Suppressor macrophage (primary cell): Measurements from ENCODE around the gene ICAM2.

Experiments
- DNase-seq, 4 experiments: peaks; one replicate each; pipeline ENCODE4 v3.0.0-alpha.2; 2020 to 2022

ICAM2 gene

DNA sequence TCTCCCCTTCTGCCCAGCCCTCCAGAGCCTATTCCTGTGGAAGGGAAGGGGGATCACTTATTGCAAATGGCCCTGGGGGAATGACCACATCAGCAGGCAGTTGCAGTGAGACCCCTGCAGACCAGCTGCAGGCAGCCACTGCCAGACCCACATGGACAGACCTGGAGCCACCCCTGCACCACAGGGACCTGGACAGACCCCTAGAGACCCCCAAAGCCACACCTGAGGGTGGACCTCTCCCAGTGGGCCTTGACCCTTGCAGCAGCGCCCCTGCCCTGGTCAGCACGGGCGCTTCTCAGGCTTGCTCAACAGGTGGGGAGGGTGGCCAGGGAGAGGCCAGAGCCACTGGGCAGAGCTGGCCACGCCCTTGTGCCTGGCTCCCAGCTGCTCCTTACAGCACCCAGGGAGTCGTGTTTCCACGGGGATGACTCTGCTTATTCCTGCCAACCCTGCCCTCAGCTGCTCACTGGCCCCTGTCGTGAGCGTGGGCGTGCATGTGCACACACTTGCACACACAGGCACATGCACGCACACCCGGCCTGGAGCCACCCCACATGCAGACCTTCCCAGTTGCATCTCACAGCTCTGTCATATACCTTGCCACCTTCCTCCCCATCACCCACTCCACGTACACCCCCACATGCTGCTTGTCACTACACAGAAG lies 46.4 kb downstream of the ICAM2 start:
- no peak for DNase-seq

DNA sequence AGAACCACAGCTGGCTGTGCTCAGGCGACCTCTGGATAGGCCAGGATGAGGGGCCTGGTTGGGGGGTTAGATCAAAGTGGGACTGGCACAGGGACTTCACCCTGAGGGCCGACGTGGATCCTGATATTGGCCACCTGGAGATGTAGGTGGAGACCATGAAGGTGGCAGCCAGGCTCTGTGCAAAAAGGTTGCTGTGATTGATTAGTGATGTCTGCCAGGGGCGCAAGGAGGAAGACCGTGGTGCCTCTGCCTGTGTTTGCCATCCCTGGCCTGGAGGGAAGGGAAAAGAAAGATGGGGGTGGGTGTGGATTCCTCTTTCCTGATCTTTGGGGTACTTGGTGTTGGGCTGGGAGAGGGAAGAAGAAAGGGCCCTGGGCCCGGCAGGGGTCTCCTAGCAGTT lies 47.2 kb downstream of the ICAM2 start:
- DNase-seq = no peak

DNA sequence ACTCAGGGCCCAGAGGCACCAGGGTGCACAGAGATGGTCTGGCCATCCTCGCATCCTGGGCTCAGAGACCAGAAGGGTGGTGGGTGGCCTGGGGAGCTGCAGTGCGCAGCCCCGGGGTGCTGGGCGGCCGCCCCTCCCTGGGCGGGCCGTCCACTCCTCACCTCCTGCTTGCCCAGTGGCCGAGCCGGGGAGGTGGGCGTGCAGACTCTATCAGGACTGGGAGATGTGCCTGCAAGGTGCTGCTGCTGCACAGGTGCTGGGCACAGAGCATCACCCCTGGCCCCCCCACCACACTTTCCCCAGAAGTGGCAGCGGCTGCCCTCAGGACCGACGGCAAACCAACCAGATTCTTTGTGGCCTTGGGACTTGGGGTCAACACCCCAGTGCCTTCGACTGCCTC lies 47.6 kb downstream of the ICAM2 start, which contains the start of gene SCN4A:
TSS of gene SCN4A (minus strand) at position 123 of the 400 bp plus-strand sequence. CDS start at position 46, 77 bp downstream.
- DNase-seq = no peak

DNA sequence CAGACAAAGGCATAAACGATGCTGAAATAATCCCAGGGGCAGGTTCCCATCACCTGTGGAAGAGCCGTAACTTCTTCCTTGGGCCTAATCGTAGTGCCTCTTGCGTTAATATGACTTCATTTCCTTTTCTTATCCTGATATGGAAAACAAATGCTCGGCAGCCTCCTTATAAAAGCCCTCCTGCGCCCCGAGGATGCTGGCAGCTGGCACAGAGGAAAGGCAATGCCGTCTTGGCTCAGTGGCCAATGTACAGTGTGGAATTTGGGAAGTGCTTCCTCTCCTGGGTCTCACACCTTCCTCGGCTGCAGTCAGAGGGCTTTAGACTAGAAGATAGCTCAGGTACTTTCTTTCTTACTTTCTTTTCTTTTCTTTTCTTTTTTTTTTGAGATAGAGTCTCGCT lies 51.2 kb downstream of the ICAM2 start:
- DNase-seq = no peak

GRCh38 chr17:63967953-63968352 lies 52.5 kb downstream of the ICAM2 start:
- no peak for DNase-seq

DNA sequence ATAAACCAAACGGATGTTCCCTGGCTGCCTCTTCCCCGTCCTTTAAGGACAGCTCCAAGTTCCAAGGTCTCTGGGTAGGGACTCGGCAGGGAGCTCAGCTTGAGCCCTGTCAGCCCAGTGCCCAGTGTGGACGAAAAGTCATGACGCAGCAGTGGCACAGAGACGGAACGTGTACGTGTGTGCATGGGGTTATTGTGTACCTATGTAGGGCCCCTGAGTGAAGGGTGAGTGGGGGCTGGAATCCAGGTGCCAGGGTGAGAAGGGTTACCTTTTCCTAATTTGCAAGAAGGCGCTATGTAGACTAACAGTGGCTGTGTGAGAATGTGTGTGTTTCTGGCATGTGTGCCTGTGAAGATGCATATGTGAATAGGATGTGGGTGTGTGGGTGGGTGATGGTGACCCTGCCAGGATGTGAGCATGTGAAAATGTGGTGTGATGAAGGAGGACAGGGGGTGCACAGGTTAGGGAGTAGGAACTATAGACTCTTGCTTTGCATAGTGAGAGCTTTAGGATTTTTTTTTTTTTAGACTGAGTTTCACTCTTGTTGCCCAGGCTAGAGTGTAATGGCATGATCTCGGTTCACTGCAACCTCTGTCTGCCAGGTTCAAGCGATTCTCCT lies 53.7 kb downstream of the ICAM2 start:
- no peak for DNase-seq

GRCh38 chr17:63963123-63963522 lies 57.3 kb downstream of the ICAM2 start:
- no peak for DNase-seq

DNA sequence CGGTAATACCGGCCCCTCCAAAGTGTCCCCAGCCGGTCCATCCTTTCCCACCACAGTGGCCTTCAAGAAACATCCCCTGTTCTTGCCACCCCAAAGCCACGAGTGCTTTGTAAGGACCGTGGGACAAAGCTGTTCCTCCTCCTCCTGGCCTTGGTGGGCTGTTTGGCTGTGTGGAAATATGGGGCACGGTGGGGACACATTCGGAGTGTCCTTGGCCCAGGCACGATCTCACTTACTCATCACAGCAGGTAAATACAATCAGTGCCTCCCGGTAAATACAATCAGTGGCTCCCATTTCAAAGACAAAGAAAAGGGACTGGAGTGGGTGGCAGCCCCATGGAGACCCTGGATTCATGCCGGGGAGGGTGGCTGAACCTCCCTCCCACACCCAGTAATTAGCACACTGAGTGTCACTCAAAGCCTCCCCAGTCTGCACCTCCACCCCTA lies 58.1 kb downstream of the ICAM2 start:
- no peak for DNase-seq

DNA sequence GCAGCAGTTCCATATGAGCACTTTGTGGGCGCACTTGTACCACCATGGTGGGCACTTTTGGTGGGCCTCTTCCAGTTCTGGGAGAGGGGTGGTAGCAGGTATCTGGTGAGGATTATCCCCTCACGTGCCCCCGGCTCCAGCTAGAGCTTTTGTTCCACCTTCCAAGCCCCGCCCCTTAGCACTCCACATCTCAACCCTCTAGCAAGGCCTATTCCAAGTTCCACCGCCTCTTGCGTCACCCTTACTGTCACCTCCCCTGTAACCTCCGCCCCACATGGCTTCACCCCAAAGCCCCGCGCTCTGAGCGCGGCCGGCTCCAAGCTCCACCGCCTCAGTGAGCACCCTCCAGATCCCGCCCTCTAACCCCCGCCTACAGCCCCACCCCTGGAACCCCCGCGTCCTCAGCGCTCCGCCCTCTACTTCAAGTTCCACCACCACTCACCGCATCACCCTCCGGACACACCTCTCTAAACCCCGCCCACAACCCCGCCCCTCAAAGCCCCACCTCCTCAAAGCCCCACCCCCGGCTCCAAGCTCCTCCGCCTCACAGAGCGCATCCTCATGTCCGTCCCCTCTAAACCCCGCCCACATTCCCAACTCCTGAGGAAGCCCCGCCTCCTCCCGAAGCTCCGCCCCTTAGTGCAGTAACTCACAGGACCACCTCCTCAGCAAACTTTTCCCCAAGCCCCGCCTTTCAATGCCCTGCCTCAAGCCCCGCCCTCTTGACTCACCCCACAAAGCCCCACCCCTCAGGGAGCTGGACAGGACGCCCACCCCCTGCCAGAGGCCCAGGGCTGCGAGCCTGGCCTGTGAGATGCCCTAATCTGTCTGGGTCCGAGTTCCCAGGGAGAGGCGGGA lies 58.8 kb downstream of the ICAM2 start:
- peak; percentile 31 to 63 (median 54) for DNase-seq

DNA sequence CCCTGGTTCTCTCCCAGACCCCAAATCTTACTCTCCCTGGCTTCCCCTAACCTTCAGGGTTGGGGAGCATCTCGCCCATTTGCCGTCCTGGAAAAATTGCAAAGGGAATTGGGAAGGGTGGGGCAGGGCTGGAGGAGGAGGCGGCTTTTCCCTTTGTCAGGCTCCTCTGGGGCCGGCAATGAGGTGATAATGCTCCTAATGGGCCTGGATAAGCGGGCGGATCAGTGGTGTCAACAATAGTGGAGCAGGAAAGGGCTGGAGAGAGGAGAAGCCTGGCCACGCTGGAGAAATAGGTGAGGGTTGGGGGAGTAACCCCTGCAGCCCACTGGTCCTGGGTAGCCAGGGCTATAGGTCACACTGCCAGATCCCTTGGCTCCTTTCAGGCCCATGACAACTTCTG lies 60.0 kb downstream of the ICAM2 start:
- DNase-seq = no peak

- no peak for DNase-seq
Observed at GRCh38 chr17:63960006-63960405, 60.4 kb downstream of the ICAM2 start.

DNA sequence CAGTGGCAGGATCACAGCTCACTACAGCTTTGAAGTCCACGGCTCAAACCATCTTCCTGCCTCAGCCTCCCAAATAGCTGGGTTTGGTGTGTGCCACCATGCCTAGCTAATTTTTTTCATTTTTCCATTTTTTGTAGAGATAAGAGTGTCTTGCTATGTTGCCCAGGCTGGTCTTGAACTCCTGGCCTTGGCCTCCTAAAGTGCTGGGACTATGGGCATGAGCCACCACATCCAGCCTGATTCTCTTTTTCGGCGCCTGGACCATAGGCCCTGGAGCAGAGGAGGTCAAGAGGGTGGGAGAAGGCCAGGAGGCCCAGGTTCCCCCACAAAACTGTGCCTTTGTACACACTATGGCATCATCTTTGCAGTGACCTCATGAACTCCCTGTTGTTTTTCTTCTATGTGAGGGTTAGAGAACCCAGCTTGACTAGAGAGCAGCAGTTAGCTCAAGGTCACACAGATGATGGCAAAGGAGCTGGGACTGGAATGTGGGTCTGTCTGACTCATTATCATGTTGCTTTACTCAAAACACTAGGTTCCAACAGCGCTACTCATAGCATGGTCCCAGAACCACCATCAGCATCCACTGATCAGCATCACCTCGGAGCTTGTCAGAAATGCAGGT lies 64.0 kb downstream of the ICAM2 start:
- no peak for DNase-seq

DNA sequence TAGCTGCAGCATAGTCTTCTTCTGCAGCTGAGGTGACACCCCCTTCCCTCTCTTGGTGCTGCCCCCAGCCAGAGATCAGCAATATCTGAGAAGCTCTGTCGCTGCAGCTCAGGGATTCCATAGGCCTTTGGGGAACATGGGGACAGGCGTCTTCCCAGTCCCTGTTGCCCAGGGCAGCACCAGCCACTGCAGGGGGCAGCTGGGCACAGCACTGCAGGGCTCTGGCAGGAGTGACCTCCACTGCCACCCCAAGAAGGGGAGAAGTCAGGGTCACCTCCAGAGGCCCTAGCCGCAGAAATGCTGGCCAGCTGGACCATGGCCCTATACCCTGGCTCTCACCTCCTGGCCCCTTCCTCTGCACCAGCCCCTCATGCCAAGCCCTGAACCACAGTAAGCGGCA lies 64.6 kb downstream of the ICAM2 start:
- DNase-seq = no peak

- DNase-seq = no peak
Observed at GRCh38 chr17:63955232-63955631, 65.2 kb downstream of the ICAM2 start.

GRCh38 chr17:63954402-63955063 lies 65.9 kb downstream of the ICAM2 start:
- DNase-seq = no peak
